A673 (cell line): Measurements from ENCODE around the gene TOP3B. TPM values are rescaled to one million over a fixed set of nuclear protein-coding genes. Genes with fewer than 3 reads are reported as not detected.

Source experiments
- BruUV-seq: library from RNA; stranded (reverse); fragments of 400-500 nt; replicated peaks from 2 replicates; lab custom pipeline; 2021; lab: Mats Ljungman, UMichigan
- CTCF ChIA-PET: fragments of 300-600 bp; sonication (Branson Sonifier 250); formaldehyde crosslinking; loops from one replicate; lab custom pipeline; 2022; ENCODE audit warnings: antibody characterized with exemption; lab: Charles Lee
- POLR2A ChIA-PET: fragments of 300-600 bp; sonication (Branson Sonifier 250); formaldehyde crosslinking; loops from one replicate; lab custom pipeline; 2022; ENCODE audit warnings: antibody characterized with exemption; ENCODE audit not compliant: low non-redundant PET; lab: Charles Lee
- DNase-seq: peaks from one replicate; pipeline ENCODE4 v3.0.0-alpha.2; 2015; ENCODE audit warnings: low spot score
- H3K27ac ChIP-seq: fragments of 200-600 bp; sonication (generic); 2 replicates; pipeline ENCODE4 v1.5.1; 2016; ENCODE audit warnings: mixed run types, low read depth, mild to moderate bottlenecking, mixed read lengths, antibody characterized with exemption, low read length; ENCODE audit not compliant: poor library complexity, severe bottlenecking
- H3K27me3 ChIP-seq: fragments of 200-600 bp; sonication (generic); replicated peaks from 2 replicates; pipeline ENCODE4 v1.6.1; 2017; ENCODE audit warnings: mixed run types, low read depth, mild to moderate bottlenecking, mixed read lengths, antibody characterized with exemption, low read length; ENCODE audit not compliant: insufficient read depth, poor library complexity
- H3K36me3 ChIP-seq: fragments of 200-600 bp; sonication (generic); 2 replicates; pipeline ENCODE4 v1.6.1; 2016; ENCODE audit warnings: mixed run types, mild to moderate bottlenecking, mixed read lengths, antibody characterized with exemption, low read length; ENCODE audit not compliant: insufficient read depth, poor library complexity, severe bottlenecking
- H3K4me1 ChIP-seq: fragments of 200-600 bp; sonication (generic); 2 replicates; pipeline ENCODE4 v1.6.1; 2017; ENCODE audit warnings: mixed run types, mild to moderate bottlenecking, mixed read lengths, antibody characterized with exemption, low read length; ENCODE audit not compliant: insufficient read depth, poor library complexity, severe bottlenecking
- H3K4me3 ChIP-seq: fragments of 200-600 bp; sonication (generic); 2 replicates; pipeline ENCODE4 v1.5.1; 2016; ENCODE audit warnings: low read depth, mixed run types, mild to moderate bottlenecking, mixed read lengths, low read length; ENCODE audit not compliant: poor library complexity, severe bottlenecking
- H3K9me3 ChIP-seq: fragments of 200-600 bp; sonication (generic); 2 replicates; pipeline ENCODE4 v1.6.1; 2016; ENCODE audit warnings: mixed run types, low read depth, mild to moderate bottlenecking, mixed read lengths, antibody characterized with exemption, low read length; ENCODE audit not compliant: poor library complexity, severe bottlenecking
- CTCF ChIP-seq: fragments of 300-800, 200-600 bp; sonication (generic); conservative IDR thresholded peaks from 2 replicates; pipeline ENCODE4 v1.5.1; 2017; ENCODE audit warnings: low read depth, mild to moderate bottlenecking, antibody characterized with exemption, low read length, moderate library complexity, mixed read lengths
- EZH2 ChIP-seq: fragments of 200-600 bp; sonication (generic); IDR thresholded peaks from 2 replicates; pipeline ENCODE4 v1.6.1; 2017; ENCODE audit warnings: borderline replicate concordance, low read depth, mild to moderate bottlenecking, mixed read lengths, antibody characterized with exemption, low read length; ENCODE audit not compliant: poor library complexity, severe bottlenecking
- intact Hi-C: fragments of 100-400 bp; cut with micrococcal nuclease; formaldehyde crosslinking; loops from one replicate; pipeline ENCODE4 v1.10.0; 2022; ENCODE audit not compliant: unreplicated experiment
- total RNA-seq: library from RNA; stranded (reverse); gene quantifications from 2 replicates; pipeline ENCODE4 v1.2.3, GENCODE V29; 2021

TOP3B gene
- total RNA-seq, 1 experiment from 2014 or later: 60.2 TPM

- CTCF ChIA-PET: interaction anchor here (1.5 kb wide), 1 partner anchor 33 kb away, joined by 3 read pairs; no protein-coding TSS in a partner anchor
- H3K36me3 ChIP-seq: no peaks in the 10 kb centered on the region
- no peak for DNase-seq
- H3K9me3 ChIP-seq: no peaks in the 10 kb centered on the region
- H3K27me3 ChIP-seq: peaks cover 20% of the 10 kb centered on the region
- no TSS peak for BruUV-seq
- intact Hi-C loops: no loop called here
- no peaks in the 10 kb centered on the region for H3K4me1 ChIP-seq
- no peak overlapping the region for H3K27ac ChIP-seq
- POLR2A ChIA-PET: interaction anchor here (0.6 kb wide), 1 partner anchor 172 kb away, joined by 4 read pairs; no protein-coding TSS in a partner anchor
- no peak for TF ChIP-seq EZH2
- TF ChIP-seq CTCF: no peak
- H3K4me3 ChIP-seq: no peak overlapping the region
These were observed 23.5 kb upstream of the TOP3B start for GRCh38 chr22:22005945-22006595.

- Histone ChIP-seq H3K27me3 (peaks cover 19% of the 10 kb centered on the region), H3K4me3 (no peak overlapping the region), H3K4me1 (no peaks in the 10 kb centered on the region), H3K36me3 (no peaks in the 10 kb centered on the region), H3K27ac (no peak overlapping the region), H3K9me3 (no peaks in the 10 kb centered on the region)
- DNase-seq: no peak
- no TSS peak for BruUV-seq
- intact Hi-C loops: no loop called here
- POLR2A ChIA-PET: interaction anchor here (0.7 kb wide), 1 partner anchor 41 kb away, joined by 3 read pairs; no protein-coding TSS in a partner anchor
- CTCF ChIA-PET: no interaction called here
- no peak for TF ChIP-seq CTCF
- TF ChIP-seq EZH2: no peak
These were observed 20.6 kb upstream of the TOP3B start for GRCh38 chr22:22003233-22003632.

- no peak for DNase-seq
- no peaks in the 10 kb centered on the region for H3K9me3 ChIP-seq
- CTCF ChIA-PET: no interaction called here
- intact Hi-C loops: no loop called here
- BruUV-seq: no TSS peak
- TF ChIP-seq EZH2: no peak
- TF ChIP-seq CTCF: no peak
- H3K4me1 ChIP-seq: no peaks in the 10 kb centered on the region
- no peak overlapping the region for H3K4me3 ChIP-seq
- no peak overlapping the region for H3K27ac ChIP-seq
- peaks cover 19% of the 10 kb centered on the region for H3K27me3 ChIP-seq
- H3K36me3 ChIP-seq: no peaks in the 10 kb centered on the region
- POLR2A ChIA-PET: interaction anchor here (0.7 kb wide), 1 partner anchor 41 kb away, joined by 3 read pairs; no protein-coding TSS in a partner anchor
These were observed 20.0 kb upstream of the TOP3B start for GRCh38 chr22:22002526-22003055.
